ENCODE data around the gene DHRS3. TPM values are rescaled to one million over a fixed set of nuclear protein-coding genes. Genes with fewer than 3 reads are reported as not detected.

DHRS3 gene
- total RNA-seq, 1 donor from 2014 or later = 60.5 TPM

DNA sequence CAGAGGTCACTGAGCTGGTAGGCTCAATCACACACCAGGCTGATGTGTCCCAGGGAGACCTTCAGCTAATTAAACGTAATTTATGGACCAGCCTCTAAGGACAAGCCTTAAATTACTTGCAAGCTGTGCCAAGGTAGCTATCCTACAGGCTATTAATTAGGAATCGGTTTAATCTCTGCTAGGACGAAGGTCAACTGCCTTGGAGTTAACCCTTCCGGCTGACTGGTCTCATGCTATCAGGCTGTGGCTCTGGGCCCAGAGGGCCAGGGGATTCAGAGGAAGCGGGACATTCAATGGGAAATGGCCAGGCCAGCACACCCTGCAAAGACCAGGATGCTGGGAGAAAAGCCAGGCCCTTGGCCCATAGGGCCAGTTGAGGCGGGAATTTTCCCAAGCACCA lies 19.0 kb downstream of the DHRS3 start:
- H3K4me3 ChIP-seq (ENCODE audit: low read depth, low read length) = no peak overlapping the region
- TF ChIP-seq, protein P1, sequence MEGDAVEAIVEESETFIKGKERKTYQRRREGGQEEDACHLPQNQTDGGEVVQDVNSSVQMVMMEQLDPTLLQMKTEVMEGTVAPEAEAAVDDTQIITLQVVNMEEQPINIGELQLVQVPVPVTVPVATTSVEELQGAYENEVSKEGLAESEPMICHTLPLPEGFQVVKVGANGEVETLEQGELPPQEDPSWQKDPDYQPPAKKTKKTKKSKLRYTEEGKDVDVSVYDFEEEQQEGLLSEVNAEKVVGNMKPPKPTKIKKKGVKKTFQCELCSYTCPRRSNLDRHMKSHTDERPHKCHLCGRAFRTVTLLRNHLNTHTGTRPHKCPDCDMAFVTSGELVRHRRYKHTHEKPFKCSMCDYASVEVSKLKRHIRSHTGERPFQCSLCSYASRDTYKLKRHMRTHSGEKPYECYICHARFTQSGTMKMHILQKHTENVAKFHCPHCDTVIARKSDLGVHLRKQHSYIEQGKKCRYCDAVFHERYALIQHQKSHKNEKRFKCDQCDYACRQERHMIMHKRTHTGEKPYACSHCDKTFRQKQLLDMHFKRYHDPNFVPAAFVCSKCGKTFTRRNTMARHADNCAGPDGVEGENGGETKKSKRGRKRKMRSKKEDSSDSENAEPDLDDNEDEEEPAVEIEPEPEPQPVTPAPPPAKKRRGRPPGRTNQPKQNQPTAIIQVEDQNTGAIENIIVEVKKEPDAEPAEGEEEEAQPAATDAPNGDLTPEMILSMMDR (conservative IDR thresholded peaks at IDR 0.05; ENCODE audit: low read depth, low read length) = no peak
- DNase-seq (ENCODE audit: low read depth) = no peak

DNA sequence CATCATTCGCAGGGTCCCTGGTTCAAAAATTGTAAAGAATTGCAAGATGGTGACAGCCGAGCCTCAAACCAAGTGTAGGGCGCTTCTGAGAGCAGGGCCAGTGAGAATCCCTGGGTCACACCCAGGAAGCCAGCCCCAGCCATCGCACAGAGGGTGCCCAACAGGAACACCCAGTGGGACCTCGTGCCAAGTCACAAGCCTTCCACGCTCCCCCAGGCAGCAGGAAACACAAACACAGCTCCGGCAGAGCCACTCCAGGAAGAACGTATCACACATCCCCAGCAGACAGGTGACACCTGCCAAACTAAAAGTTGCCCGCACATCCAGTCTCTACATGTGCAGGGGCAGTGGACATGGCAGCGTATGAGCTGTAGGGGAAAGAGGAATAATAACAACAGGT lies 20.2 kb downstream of the DHRS3 start:
- TF ChIP-seq, protein P1 (conservative IDR thresholded peaks at IDR 0.05; ENCODE audit: low read depth, low read length) = no peak
- H3K4me3 ChIP-seq (ENCODE audit: low read depth, low read length) = no peak overlapping the region
- DNase-seq (ENCODE audit: low read depth) = no peak

DNA sequence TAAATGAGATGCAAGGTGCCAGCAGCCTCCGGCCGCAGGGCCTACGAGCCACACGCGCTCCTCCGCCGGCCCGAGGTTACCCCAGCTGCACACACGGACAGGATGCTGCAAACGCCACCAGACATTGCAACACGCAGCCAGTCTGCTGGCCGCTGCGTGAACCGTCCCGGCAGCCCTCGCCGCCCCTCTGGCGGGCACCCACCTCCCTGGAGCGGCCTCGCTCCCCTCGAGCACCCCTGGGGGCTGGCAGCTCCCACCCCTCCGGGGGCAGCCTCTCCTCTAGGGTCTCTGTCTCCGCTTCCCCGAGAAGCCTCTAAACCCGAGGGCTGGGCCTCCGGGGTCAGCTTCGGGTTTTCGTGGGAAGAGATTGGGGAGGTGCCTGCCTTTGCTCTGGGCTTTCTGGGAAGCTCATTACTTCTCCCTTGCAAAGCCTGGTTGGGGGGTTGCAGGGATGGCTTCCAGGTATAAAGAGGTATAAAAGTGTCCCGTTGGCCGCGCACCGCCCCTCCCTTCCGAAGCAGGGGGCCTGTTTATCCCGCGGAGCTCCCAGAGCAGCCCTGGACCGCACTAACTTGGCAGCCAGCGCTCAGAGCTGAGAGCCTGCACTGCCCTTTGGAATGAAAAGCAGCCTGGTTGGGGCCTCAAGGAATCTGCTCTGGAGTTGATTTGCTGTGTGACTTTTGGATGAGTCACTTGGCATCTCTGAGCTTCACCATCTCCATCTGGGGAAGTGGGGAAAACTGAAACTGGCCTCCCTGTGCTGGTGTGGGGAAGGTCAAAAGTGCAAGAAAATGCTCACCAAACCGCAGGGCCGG lies 21.8 kb downstream of the DHRS3 start:
- TF ChIP-seq, protein P1 (conservative IDR thresholded peaks at IDR 0.05; ENCODE audit: low read depth, low read length) = no peak
- no peak for DNase-seq (ENCODE audit: low read depth)
- H3K4me3 ChIP-seq (ENCODE audit: low read depth, low read length) = peak overlapping the region; percentile 47

GRCh38 chr1:12595757-12596006 lies 22.3 kb downstream of the DHRS3 start:
- TF ChIP-seq, protein P1 (conservative IDR thresholded peaks at IDR 0.05; ENCODE audit: low read depth, low read length) = no peak
- peak overlapping the region; percentile 47 for H3K4me3 ChIP-seq (ENCODE audit: low read depth, low read length)
- no peak for DNase-seq (ENCODE audit: low read depth)

DNA sequence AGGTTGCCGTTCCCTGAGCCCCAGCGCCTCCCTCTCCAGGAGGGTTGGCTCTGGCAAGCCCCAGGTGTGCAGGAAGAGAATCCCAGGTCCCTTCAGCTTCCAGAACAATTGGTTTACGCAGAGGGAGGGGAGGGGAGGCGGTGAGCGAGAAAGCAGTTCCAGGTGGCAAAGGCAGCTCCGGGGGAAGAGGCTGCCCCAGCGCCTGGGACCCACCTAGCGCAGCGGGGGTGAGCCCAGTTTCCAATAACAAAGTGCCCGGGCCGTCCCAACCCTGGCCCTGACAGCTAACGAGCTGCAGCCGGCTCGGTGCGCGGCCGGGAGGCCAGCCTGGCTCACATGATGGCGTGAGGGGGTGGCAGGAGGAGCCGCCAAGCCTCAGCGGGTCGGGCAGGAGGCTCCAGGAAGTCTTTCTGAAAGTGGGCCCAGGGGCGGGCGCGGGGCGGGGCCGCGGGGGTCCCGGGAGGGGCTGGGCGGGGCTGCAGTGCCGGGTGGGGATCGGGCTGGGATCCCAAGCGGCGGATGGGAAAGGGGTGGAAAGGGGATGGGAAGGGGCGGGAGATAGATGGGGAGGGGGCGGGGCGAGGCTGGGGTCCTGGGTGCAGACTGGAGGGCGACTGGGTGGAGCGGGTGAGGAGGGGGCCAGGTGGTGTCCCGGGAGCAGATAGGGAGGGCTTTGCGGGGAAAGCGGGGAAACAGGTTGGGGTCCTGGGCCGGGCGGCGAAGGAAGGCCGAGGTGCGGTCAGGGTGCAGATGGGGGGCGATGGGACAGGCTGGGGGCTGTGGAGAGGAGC lies 22.8 kb downstream of the DHRS3 start:
- no peak for DNase-seq (ENCODE audit: low read depth)
- peak overlapping the region; percentile 47 for H3K4me3 ChIP-seq (ENCODE audit: low read depth, low read length)

DNA sequence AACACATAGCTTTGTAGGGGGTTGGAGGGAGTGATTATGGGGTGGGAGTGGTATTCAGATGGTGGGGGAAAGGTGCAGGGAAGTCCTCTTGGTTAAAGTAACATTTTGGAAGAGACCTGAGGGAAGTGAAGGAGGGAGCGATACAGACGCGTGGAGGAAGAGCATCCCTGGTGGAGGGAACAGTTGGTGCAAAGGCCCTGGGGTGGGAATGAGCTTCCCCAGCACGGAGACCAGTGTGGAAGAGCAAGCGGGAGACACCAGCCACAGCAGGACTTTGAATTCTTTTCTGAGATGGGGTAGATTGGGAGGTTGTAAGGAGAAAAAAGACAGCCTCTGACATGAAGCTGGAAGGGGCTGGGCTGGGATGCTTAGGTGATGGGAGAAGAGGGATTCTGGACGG lies 23.5 kb downstream of the DHRS3 start:
- H3K4me3 ChIP-seq (ENCODE audit: low read depth, low read length) = peak overlapping the region; percentile 39
- TF ChIP-seq, protein P1 (conservative IDR thresholded peaks at IDR 0.05; ENCODE audit: low read depth, low read length) = peak; percentile 2
- DNase-seq (ENCODE audit: low read depth) = no peak

More for the DNA sequence above, 22.8 kb downstream of the DHRS3 start:
- TF ChIP-seq, protein P1 (conservative IDR thresholded peaks at IDR 0.05; ENCODE audit: low read depth, low read length) = no peak

All from epithelial cell of proximal tubule (primary cell).